HepG2 (cell line): ENCODE results near the gene C1orf216. TPM values are rescaled to one million over a fixed set of nuclear protein-coding genes. Genes with fewer than 3 reads are reported as not detected.
A peak's percentile ranks its signal among the peaks of the same experiment; 100 is the strongest.

ENCODE experiments used
- ATAC-seq: fragments of 200-7000 bp; cut with Tn5 transposase; 3 replicates; pipeline ENCODE4 v1.9.1; 2020; ENCODE audit warnings: mild to moderate bottlenecking, moderate library complexity
- BruUV-seq: library from RNA; stranded (reverse); fragments of 400-500 nt; replicated peaks from 2 replicates; lab custom pipeline; 2021; lab: Mats Ljungman, UMichigan
- CTCF ChIA-PET: fragments of 300-600 bp; formaldehyde crosslinking; extraction: SDS; loops from one replicate; lab custom pipeline; 2021; ENCODE audit warnings: low total read pairs, inconsistent platforms, low intra/inter-chr PET ratio; lab: Yijun Ruan, JAX
- POLR2A ChIA-PET: fragments of 350-600 bp; sonication (Branson Sonifier 250); formaldehyde crosslinking; loops from one replicate; lab custom pipeline; 2020; ENCODE audit warnings: antibody characterized with exemption, inconsistent platforms; lab: Yijun Ruan, JAX
- DNase-seq: peaks from one replicate; pipeline ENCODE4 v3.0.0-alpha.2; 2015; ENCODE audit warnings: low spot score
- FAIRE-seq: peaks from 3 replicates; lab custom pipeline; 2011; peaks lifted over from hg19 to GRCh38; lab: Jason Lieb, UNC
- H2AFZ ChIP-seq: one replicate; pipeline ENCODE4 v1.6.1; 2011; ENCODE audit warnings: low read length, inconsistent platforms
- H3K27ac ChIP-seq: fragments of 300-600 bp; 3 replicates; pipeline ENCODE4 v1.8.0; 2011; ENCODE audit warnings: mixed run types, mild to moderate bottlenecking, mixed read lengths, low read length, inconsistent platforms; ENCODE audit not compliant: insufficient read depth; ENCODE audit errors: extremely low read length
- H3K27me3 ChIP-seq, 2 experiments: fragments of 200-600 bp in 1 of 2; 2 replicates in 1 of 2; 3 replicates in 1 of 2; pipeline versions ENCODE4 v1.6.0 to v1.8.0; 2011; ENCODE audit warnings: low read length in 2 of 2, mild to moderate bottlenecking in 2 of 2, moderate library complexity in 2 of 2, inconsistent platforms in 1 of 2; ENCODE audit not compliant: insufficient read depth in 2 of 2, control insufficient read depth in 1 of 2
- H3K36me3 ChIP-seq, 2 experiments: fragments of 200-600 bp in 1 of 2; replicated peaks in 1 of 2; 2 replicates in 1 of 2; 3 replicates in 1 of 2; pipeline versions ENCODE4 v1.5.1 to v1.8.0; 2011; ENCODE audit warnings: low read length in 2 of 2, inconsistent platforms in 1 of 2; ENCODE audit not compliant: insufficient read depth in 2 of 2, control insufficient read depth in 1 of 2
- H3K4me1 ChIP-seq: 2 replicates; pipeline ENCODE4 v1.5.1; 2012; ENCODE audit warnings: low read length, inconsistent platforms; ENCODE audit not compliant: insufficient read depth
- H3K4me2 ChIP-seq: 2 replicates; pipeline ENCODE4 v1.6.0; 2011; ENCODE audit warnings: low read depth, low read length, inconsistent platforms
- H3K4me3 ChIP-seq, 3 experiments: fragments of 200-600 bp in 1 of 3; sonication (generic), shearing (Covaris generic) in 1 of 3; replicated peaks in 1 of 3; 2 replicates each; pipeline ENCODE4 v1.5.1; 2011 to 2016; ENCODE audit warnings: low read length in 3 of 3, inconsistent platforms in 2 of 3, low read depth in 2 of 3, mild to moderate bottlenecking in 2 of 3, control low read depth in 1 of 3, mixed read lengths in 1 of 3; ENCODE audit not compliant: insufficient read depth in 1 of 3
- H3K79me2 ChIP-seq: one replicate; pipeline ENCODE4 v1.6.1; 2011; ENCODE audit warnings: low read length, inconsistent platforms; ENCODE audit not compliant: insufficient read depth
- H3K9ac ChIP-seq: 2 replicates; pipeline ENCODE4 v1.6.0; 2011; ENCODE audit warnings: mild to moderate bottlenecking, low read depth, low read length, inconsistent platforms; ENCODE audit not compliant: insufficient read depth
- H3K9me3 ChIP-seq: 2 replicates; pipeline ENCODE4 v1.5.1; 2012; ENCODE audit warnings: mild to moderate bottlenecking, low read length
- H4K20me1 ChIP-seq: 2 replicates; pipeline ENCODE4 v1.6.0; 2011; ENCODE audit warnings: inconsistent platforms, mild to moderate bottlenecking, low read length, moderate library complexity; ENCODE audit not compliant: insufficient read depth
- ELF4 ChIP-seq: sonication (generic); formaldehyde crosslinking; IDR thresholded peaks from 2 replicates; pipeline ENCODE4 v1.5.0; 2020; ENCODE audit warnings: missing genetic modification reagents, mild to moderate bottlenecking, moderate library complexity, borderline replicate concordance
- EP300 ChIP-seq, 3 experiments: sonication (generic) in 1 of 3; formaldehyde crosslinking in 1 of 3; IDR thresholded peaks; 2 replicates each; pipeline versions ENCODE4 v1.5.1 to v1.6.1; 2011 to 2020; ENCODE audit warnings: low read depth in 2 of 3, low read length in 2 of 3, borderline replicate concordance in 1 of 3, improper control_type of control experiment in 1 of 3, mild to moderate bottlenecking in 1 of 3, missing genetic modification reagents in 1 of 3, moderate library complexity in 1 of 3
- FOSL1 ChIP-seq: sonication (generic); formaldehyde crosslinking; IDR thresholded peaks from 2 replicates; pipeline ENCODE4 v1.9.0; 2021; ENCODE audit warnings: missing genetic modification reagents, borderline replicate concordance
- FOXK2 ChIP-seq: fragments of 450-650 bp; IDR thresholded peaks from 2 replicates; pipeline ENCODE4 v1.6.1; 2016
- HNRNPLL ChIP-seq: fragments of 200-400 bp; formaldehyde crosslinking; IDR thresholded peaks from 2 replicates; pipeline ENCODE4 v1.6.1; 2017; ENCODE audit warnings: mild to moderate bottlenecking, low read depth, low read length; ENCODE audit not compliant: poor library complexity, severe bottlenecking
- NFIB ChIP-seq: sonication (generic); formaldehyde crosslinking; IDR thresholded peaks from 2 replicates; pipeline ENCODE4 v1.9.0; 2021; ENCODE audit warnings: missing genetic modification reagents, mild to moderate bottlenecking, borderline replicate concordance
- PCBP1 ChIP-seq: fragments of 200-400 bp; formaldehyde crosslinking; IDR thresholded peaks from 2 replicates; pipeline ENCODE4 v1.6.1; 2017; ENCODE audit warnings: mild to moderate bottlenecking, low read depth, low read length, borderline replicate concordance
- RBFOX2 ChIP-seq: fragments of 200-400 bp; formaldehyde crosslinking; IDR thresholded peaks from 2 replicates; pipeline ENCODE4 v1.6.1; 2017; ENCODE audit warnings: low read depth, mild to moderate bottlenecking, low read length
- RFX5 ChIP-seq: IDR thresholded peaks from 2 replicates; pipeline ENCODE4 v1.6.1; 2011; ENCODE audit warnings: low read depth, low read length, improper control_type of control experiment
- SMARCE1 ChIP-seq: fragments of 450-650 bp; IDR thresholded peaks from 2 replicates; pipeline ENCODE4 v1.6.1; 2017; ENCODE audit warnings: borderline replicate concordance
- YEATS2 ChIP-seq: sonication (generic); formaldehyde crosslinking; IDR thresholded peaks from 2 replicates; pipeline ENCODE4 v1.4.0; 2020; ENCODE audit warnings: missing genetic modification reagents, borderline replicate concordance
- ZBTB42 ChIP-seq: sonication (generic); formaldehyde crosslinking; IDR thresholded peaks from 2 replicates; pipeline ENCODE4 v1.5.0; 2020; ENCODE audit warnings: mild to moderate bottlenecking, missing genetic modification reagents
- ZNF44 ChIP-seq: sonication (generic); formaldehyde crosslinking; IDR thresholded peaks from 2 replicates; pipeline ENCODE4 v1.5.1; 2020; ENCODE audit warnings: mild to moderate bottlenecking, missing genetic modification reagents
- WGBS: methylation state at CpG from one replicate; pipeline ENCODE4 v1.1.6; 2017; ENCODE audit warnings: low lambda C conversion rate; 5-methylcytosine and 5-hydroxymethylcytosine counted together
- in situ Hi-C: cut with HindIII; loops from 2 replicates; pipeline ENCODE4 v1.10.0; 2017; ENCODE audit warnings: low pct_unique_long_range_greater_than_20kb; ENCODE audit not compliant: extremely low pct_ligation_motif_present
- intact Hi-C: fragments of 100-400 bp; cut with micrococcal nuclease; formaldehyde crosslinking; loops from one replicate; pipeline ENCODE4 v1.10.0; 2022; ENCODE audit not compliant: unreplicated experiment
- polyA plus RNA-seq, 8 experiments: library from polyadenylated mRNA; depleted of rRNA in 3 of 8; stranded (reverse) in 7 of 8; unstranded in 1 of 8; fragments of >200 nt; fragmentation: Illumina TruSeq in 4 of 8; extraction: Trizol in 4 of 8; gene quantifications; 2 replicates each; pipeline versions ENCODE4 v1.2.1 to v1.2.3, GENCODE V29; 2011 to 2016; ENCODE audit warnings: low read depth in 4 of 8, missing spikeins in 1 of 8, mixed read lengths in 1 of 8; ENCODE audit not compliant: insufficient read depth in 1 of 8
- total RNA-seq, 5 experiments: library from RNA; depleted of rRNA; stranded (reverse); fragments of >200 nt; fragmentation: Illumina TruSeq; extraction: Trizol; gene quantifications; 2 replicates each; pipeline ENCODE4 v1.2.3, GENCODE V29; 2016; ENCODE audit warnings: low read depth in 1 of 5
- TF ChIP-seq, protein P1 (sequence below): sonication (generic); formaldehyde crosslinking; IDR thresholded peaks from 2 replicates; pipeline ENCODE4 v1.4.0; 2020; ENCODE audit warnings: missing genetic modification reagents, borderline replicate concordance
- TF ChIP-seq, protein P2 (sequence below): sonication (generic); formaldehyde crosslinking; IDR thresholded peaks from 2 replicates; pipeline ENCODE4 v1.5.0; 2020; ENCODE audit warnings: mild to moderate bottlenecking, missing genetic modification reagents, borderline replicate concordance

Gene C1orf216
- total and polyA plus RNA-seq, 2 of the 13 experiments (the other 11 are each of a cell fraction or from before 2014, with no cell fraction given): 0.48 to 1.1 TPM

- TF ChIP-seq, protein P1, sequence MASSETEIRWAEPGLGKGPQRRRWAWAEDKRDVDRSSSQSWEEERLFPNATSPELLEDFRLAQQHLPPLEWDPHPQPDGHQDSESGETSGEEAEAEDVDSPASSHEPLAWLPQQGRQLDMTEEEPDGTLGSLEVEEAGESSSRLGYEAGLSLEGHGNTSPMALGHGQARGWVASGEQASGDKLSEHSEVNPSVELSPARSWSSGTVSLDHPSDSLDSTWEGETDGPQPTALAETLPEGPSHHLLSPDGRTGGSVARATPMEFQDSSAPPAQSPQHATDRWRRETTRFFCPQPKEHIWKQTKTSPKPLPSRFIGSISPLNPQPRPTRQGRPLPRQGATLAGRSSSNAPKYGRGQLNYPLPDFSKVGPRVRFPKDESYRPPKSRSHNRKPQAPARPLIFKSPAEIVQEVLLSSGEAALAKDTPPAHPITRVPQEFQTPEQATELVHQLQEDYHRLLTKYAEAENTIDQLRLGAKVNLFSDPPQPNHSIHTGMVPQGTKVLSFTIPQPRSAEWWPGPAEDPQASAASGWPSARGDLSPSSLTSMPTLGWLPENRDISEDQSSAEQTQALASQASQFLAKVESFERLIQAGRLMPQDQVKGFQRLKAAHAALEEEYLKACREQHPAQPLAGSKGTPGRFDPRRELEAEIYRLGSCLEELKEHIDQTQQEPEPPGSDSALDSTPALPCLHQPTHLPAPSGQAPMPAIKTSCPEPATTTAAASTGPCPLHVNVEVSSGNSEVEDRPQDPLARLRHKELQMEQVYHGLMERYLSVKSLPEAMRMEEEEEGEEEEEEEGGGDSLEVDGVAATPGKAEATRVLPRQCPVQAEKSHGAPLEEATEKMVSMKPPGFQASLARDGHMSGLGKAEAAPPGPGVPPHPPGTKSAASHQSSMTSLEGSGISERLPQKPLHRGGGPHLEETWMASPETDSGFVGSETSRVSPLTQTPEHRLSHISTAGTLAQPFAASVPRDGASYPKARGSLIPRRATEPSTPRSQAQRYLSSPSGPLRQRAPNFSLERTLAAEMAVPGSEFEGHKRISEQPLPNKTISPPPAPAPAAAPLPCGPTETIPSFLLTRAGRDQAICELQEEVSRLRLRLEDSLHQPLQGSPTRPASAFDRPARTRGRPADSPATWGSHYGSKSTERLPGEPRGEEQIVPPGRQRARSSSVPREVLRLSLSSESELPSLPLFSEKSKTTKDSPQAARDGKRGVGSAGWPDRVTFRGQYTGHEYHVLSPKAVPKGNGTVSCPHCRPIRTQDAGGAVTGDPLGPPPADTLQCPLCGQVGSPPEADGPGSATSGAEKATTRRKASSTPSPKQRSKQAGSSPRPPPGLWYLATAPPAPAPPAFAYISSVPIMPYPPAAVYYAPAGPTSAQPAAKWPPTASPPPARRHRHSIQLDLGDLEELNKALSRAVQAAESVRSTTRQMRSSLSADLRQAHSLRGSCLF (CRISPR knock-in tag): no peak
These were observed 690 bp downstream of the C1orf216 start (continued) for GRCh38 chr1:35717911-35718476.

GRCh38 chr1:35715568-35716002 is 3.1 kb downstream of the C1orf216 start:
- Histone ChIP-seq H3K9me3 (no peaks in the 10 kb centered on the region), H3K4me1 (peaks cover 4% of the 10 kb centered on the region), H3K79me2 (no peaks in the 10 kb centered on the region), H3K9ac (no peak overlapping the region), H3K27ac (no peak overlapping the region), H3K4me3 (no peak overlapping the region), H3K4me2 (peak overlapping the region; percentile 19; the same call in 1 of the 2 replicates), H3K27me3 (no peaks in the 10 kb centered on the region), H4K20me1 (no peaks in the 10 kb centered on the region), H3K36me3 (no peaks in the 10 kb centered on the region), H2AFZ (no peak overlapping the region)
- peak; percentile 68 for DNase-seq
- peak; percentile 95 for ATAC-seq
- FAIRE-seq: peak; percentile 65
- ChIA-PET CTCF (interaction anchor here (1.7 kb wide), 1 partner anchor 146 kb away, joined by 20 read pairs; no protein-coding TSS in a partner anchor), POLR2A (interaction anchor here (1.0 to 1.2 kb wide), 2 partner anchors 8 to 147 kb away, joined by 3 to 4 read pairs; no protein-coding TSS in a partner anchor)
- in situ Hi-C loops (loop anchor here (5.0 kb wide), 1 partner anchor 148 kb away; no protein-coding TSS in a partner anchor), intact Hi-C loops (loop anchor here (1.0 kb wide), 1 partner anchor 146 kb away; no protein-coding TSS in a partner anchor)
- WGBS: 30% methylated on average over 6 of the region's 15 CpGs
- no TSS peak for BruUV-seq
- TF ChIP-seq YEATS2 (CRISPR knock-in tag) (0 out of 2 replicates have a peak, but pooled peaks have one; percentile 32), ELF4 (CRISPR knock-in tag) (no peak), NFIB (CRISPR knock-in tag) (no peak), EP300 (IDR thresholded peaks at IDR 0.05; ENCODE audit: low read depth in 2 of 2, low read length in 2 of 2) (0 out of 4 replicates have a peak, but pooled peaks of 1 of the 2 experiments have one; percentile 25), EP300 (CRISPR knock-in tag; IDR thresholded peaks at IDR 0.05; ENCODE audit: borderline replicate concordance) (no peak), FOXK2 (no peak), SMARCE1 (no peak), ZNF44 (CRISPR knock-in tag) (no peak), RBFOX2 (no peak), FOSL1 (CRISPR knock-in tag) (no peak), RFX5 (no peak), PCBP1 (no peak), ZBTB42 (CRISPR knock-in tag) (no peak), HNRNPLL (no peak)
- TF ChIP-seq, protein P2, sequence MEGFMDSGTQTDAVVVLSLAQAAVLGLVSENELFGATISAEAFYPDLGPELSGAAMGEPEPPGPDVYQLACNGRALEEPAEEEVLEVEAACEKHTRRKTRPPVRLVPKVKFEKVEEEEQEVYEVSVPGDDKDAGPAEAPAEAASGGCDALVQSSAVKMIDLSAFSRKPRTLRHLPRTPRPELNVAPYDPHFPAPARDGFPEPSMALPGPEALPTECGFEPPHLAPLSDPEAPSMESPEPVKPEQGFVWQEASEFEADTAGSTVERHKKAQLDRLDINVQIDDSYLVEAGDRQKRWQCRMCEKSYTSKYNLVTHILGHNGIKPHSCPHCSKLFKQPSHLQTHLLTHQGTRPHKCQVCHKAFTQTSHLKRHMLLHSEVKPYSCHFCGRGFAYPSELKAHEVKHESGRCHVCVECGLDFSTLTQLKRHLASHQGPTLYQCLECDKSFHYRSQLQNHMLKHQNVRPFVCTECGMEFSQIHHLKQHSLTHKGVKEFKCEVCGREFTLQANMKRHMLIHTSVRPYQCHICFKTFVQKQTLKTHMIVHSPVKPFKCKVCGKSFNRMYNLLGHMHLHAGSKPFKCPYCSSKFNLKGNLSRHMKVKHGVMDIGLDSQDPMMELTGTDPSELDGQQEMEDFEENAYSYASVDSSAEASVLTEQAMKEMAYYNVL: no peak
